ENCODE measurements around the gene KRT82. TPM values are rescaled to one million over a fixed set of nuclear protein-coding genes. Genes with fewer than 3 reads are reported as not detected.

The KRT82 gene
- total and polyA plus RNA-seq, 2 experiments from 2014 or later: not detected

GRCh38 chr12:52344111-52344510 lies 62.0 kb downstream of the KRT82 start:
- H3K27ac ChIP-seq (ENCODE audit: low read depth): no peak overlapping the region
- no peaks in the 10 kb centered on the region for H3K36me3 ChIP-seq (ENCODE audit: insufficient read depth)
- TF ChIP-seq EZH2phosphoT487 (IDR thresholded peaks at IDR 0.05; ENCODE audit: unreplicated experiment) (no peak), CTCF (conservative IDR thresholded peaks at IDR 0.05; ENCODE audit: low read depth in 2 of 2) (peak in 1 of 2 experiments; percentile 21; a peak in 1 of 4 replicates)
- no peaks in the 10 kb centered on the region for H3K4me1 ChIP-seq (ENCODE audit: insufficient read depth)
- no peaks in the 10 kb centered on the region for H3K9me3 Mint-ChIP-seq
- no peaks in the 10 kb centered on the region for H3K9me2 ChIP-seq (ENCODE audit: insufficient read depth)
- no peak overlapping the region for H2AFZ ChIP-seq
- DNase-seq (ENCODE audit: low spot score) (no peak), ATAC-seq (no peak)
- no peaks in the 10 kb centered on the region for H3K36me3 Mint-ChIP-seq (ENCODE audit: low read depth)
- no peaks in the 10 kb centered on the region for H3F3A ChIP-seq (replicated peaks; ENCODE audit: low read depth)
- no peaks in the 10 kb centered on the region for H3K27me3 ChIP-seq (ENCODE audit: insufficient read depth)
- H3K27me3 Mint-ChIP-seq (ENCODE audit: insufficient read depth, low read depth, poor library complexity): peaks cover 11% of the 10 kb centered on the region
- H3K4me3 Mint-ChIP-seq: no peak overlapping the region
- H3K4me1 Mint-ChIP-seq: no peaks in the 10 kb centered on the region
- no peak overlapping the region for H3K27ac Mint-ChIP-seq
- no peaks in the 10 kb centered on the region for H4K20me1 ChIP-seq (replicated peaks; ENCODE audit: insufficient read depth)
- no peak overlapping the region for H3K4me3 ChIP-seq
- no peak overlapping the region for H3K4me2 ChIP-seq
- H3K79me2 ChIP-seq (replicated peaks; ENCODE audit: insufficient read depth): no peaks in the 10 kb centered on the region

Other genes starting within 250 kb of the KRT82 start
- not detected in 2 replicates for gene KRT80, start 214.3 kb downstream of the KRT82 start, total RNA-seq (2014; rRNA removed; shearing (Covaris generic))
- gene KRT80, start 214.3 kb downstream of the KRT82 start, polyA plus RNA-seq (2016; fragmentation: Nextera tagmentation; extraction: Ambion mirVana): not detected in 2 replicates
- 9.4 and 11.7 TPM in 2 replicates for gene KRT7, start 173.1 kb downstream of the KRT82 start, total RNA-seq (2014; rRNA removed; shearing (Covaris generic))
- 6.5 and 16.4 TPM in 2 replicates for gene KRT7, start 173.1 kb downstream of the KRT82 start, polyA plus RNA-seq (2016; fragmentation: Nextera tagmentation; extraction: Ambion mirVana)
- not detected in 2 replicates for gene KRT86, start 131.7 kb downstream of the KRT82 start, total RNA-seq (2014; rRNA removed; shearing (Covaris generic))
- gene KRT86, start 131.7 kb downstream of the KRT82 start, polyA plus RNA-seq (2016; fragmentation: Nextera tagmentation; extraction: Ambion mirVana): 0.16 and 0.30 TPM in 2 replicates
- gene KRT81, start 114.8 kb downstream of the KRT82 start, total RNA-seq (2014; rRNA removed; shearing (Covaris generic)): not detected in 2 replicates
- gene KRT81, start 114.8 kb downstream of the KRT82 start, polyA plus RNA-seq (2016; fragmentation: Nextera tagmentation; extraction: Ambion mirVana): not detected in 2 replicates
- gene KRT83, start 84.9 kb downstream of the KRT82 start, total RNA-seq (2014; rRNA removed; shearing (Covaris generic)): not detected in 2 replicates
- not detected in 2 replicates for gene KRT83, start 84.9 kb downstream of the KRT82 start, polyA plus RNA-seq (2016; fragmentation: Nextera tagmentation; extraction: Ambion mirVana)
- gene KRT85, start 38.9 kb downstream of the KRT82 start, total RNA-seq (2014; rRNA removed; shearing (Covaris generic)): not detected in 2 replicates
- not detected in 2 replicates for gene KRT85, start 38.9 kb downstream of the KRT82 start, polyA plus RNA-seq (2016; fragmentation: Nextera tagmentation; extraction: Ambion mirVana)
- not detected in 2 replicates for gene KRT84, start 20.7 kb downstream of the KRT82 start, total RNA-seq (2014; rRNA removed; shearing (Covaris generic))
- gene KRT84, start 20.7 kb downstream of the KRT82 start, polyA plus RNA-seq (2016; fragmentation: Nextera tagmentation; extraction: Ambion mirVana): not detected in 2 replicates
- gene KRT75, start 28.0 kb upstream of the KRT82 start, total RNA-seq (2014; rRNA removed; shearing (Covaris generic)): not detected in 2 replicates
- gene KRT75, start 28.0 kb upstream of the KRT82 start, polyA plus RNA-seq (2016; fragmentation: Nextera tagmentation; extraction: Ambion mirVana): not detected in 2 replicates
- gene KRT6B, start 45.8 kb upstream of the KRT82 start, total RNA-seq (2014; rRNA removed; shearing (Covaris generic)): not detected in 2 replicates
- not detected in 2 replicates for gene KRT6B, start 45.8 kb upstream of the KRT82 start, polyA plus RNA-seq (2016; fragmentation: Nextera tagmentation; extraction: Ambion mirVana)
- gene KRT6C, start 67.5 kb upstream of the KRT82 start, total RNA-seq (2014; rRNA removed; shearing (Covaris generic)): not detected in 2 replicates
- not detected in 2 replicates for gene KRT6C, start 67.5 kb upstream of the KRT82 start, polyA plus RNA-seq (2016; fragmentation: Nextera tagmentation; extraction: Ambion mirVana)
- not detected in 2 replicates for gene KRT6A, start 86.9 kb upstream of the KRT82 start, total RNA-seq (2014; rRNA removed; shearing (Covaris generic))
- not detected in 2 replicates for gene KRT6A, start 86.9 kb upstream of the KRT82 start, polyA plus RNA-seq (2016; fragmentation: Nextera tagmentation; extraction: Ambion mirVana)
- not detected in 2 replicates for gene KRT5, start 114.1 kb upstream of the KRT82 start, total RNA-seq (2014; rRNA removed; shearing (Covaris generic))
- gene KRT5, start 114.1 kb upstream of the KRT82 start, polyA plus RNA-seq (2016; fragmentation: Nextera tagmentation; extraction: Ambion mirVana): not detected in 2 replicates
- gene KRT71, start 146.8 kb upstream of the KRT82 start, total RNA-seq (2014; rRNA removed; shearing (Covaris generic)): not detected in 2 replicates
- not detected in 2 replicates for gene KRT71, start 146.8 kb upstream of the KRT82 start, polyA plus RNA-seq (2016; fragmentation: Nextera tagmentation; extraction: Ambion mirVana)
- not detected in 2 replicates for gene KRT74, start 167.5 kb upstream of the KRT82 start, total RNA-seq (2014; rRNA removed; shearing (Covaris generic))
- not detected in 2 replicates for gene KRT74, start 167.5 kb upstream of the KRT82 start, polyA plus RNA-seq (2016; fragmentation: Nextera tagmentation; extraction: Ambion mirVana)
- gene KRT72, start 195.1 kb upstream of the KRT82 start, total RNA-seq (2014; rRNA removed; shearing (Covaris generic)): not detected in 2 replicates
- not detected in 2 replicates for gene KRT72, start 195.1 kb upstream of the KRT82 start, polyA plus RNA-seq (2016; fragmentation: Nextera tagmentation; extraction: Ambion mirVana)
- gene KRT73, start 212.2 kb upstream of the KRT82 start, total RNA-seq (2014; rRNA removed; shearing (Covaris generic)): not detected in 2 replicates
- not detected in 2 replicates for gene KRT73, start 212.2 kb upstream of the KRT82 start, polyA plus RNA-seq (2016; fragmentation: Nextera tagmentation; extraction: Ambion mirVana)
- gene KRT2, start 245.9 kb upstream of the KRT82 start, total RNA-seq (2014; rRNA removed; shearing (Covaris generic)): not detected in 2 replicates
- not detected in 2 replicates for gene KRT2, start 245.9 kb upstream of the KRT82 start, polyA plus RNA-seq (2016; fragmentation: Nextera tagmentation; extraction: Ambion mirVana)